Measurements from ENCODE around the gene SLC26A8. TPM values are rescaled to one million over a fixed set of nuclear protein-coding genes. Genes with fewer than 3 reads are reported as not detected.

The SLC26A8 gene
- total and polyA plus RNA-seq, 2 experiments from 2014 or later, result 0.37 TPM; not detected in 1

- Histone ChIP-seq H3K4me3 (no peak overlapping the region), H3K4me1 (ENCODE audit: low read depth) (no peaks in the 10 kb centered on the region), H3K27ac (no peak overlapping the region), H3K36me3 (no peaks in the 10 kb centered on the region), H3K27me3 (no peaks in the 10 kb centered on the region), H3K9me3 (ENCODE audit: low read depth) (no peaks in the 10 kb centered on the region)
- TF ChIP-seq CTCF (IDR thresholded peaks at IDR 0.05; ENCODE audit: low read depth, low read length), result no peak
- peak in 1 of 2 donors; percentile 19 for DNase-seq (ENCODE audit: low read depth in 1 of 2, low spot score in 1 of 2)
Measured at GRCh38 chr6:35894776-35895175, 129.7 kb downstream of the SLC26A8 start.

Other genes starting within 250 kb of the SLC26A8 start
- not detected in 2 replicates for gene CLPSL2, start 248.0 kb downstream of the SLC26A8 start, total RNA-seq
- 1.2 TPM in 1 of 2 replicates, not detected in the other for gene CLPSL2, start 248.0 kb downstream of the SLC26A8 start, polyA plus RNA-seq
- gene CLPSL1, start 243.6 kb downstream of the SLC26A8 start, total RNA-seq, result not detected in 2 replicates
- gene CLPSL1, start 243.6 kb downstream of the SLC26A8 start, polyA plus RNA-seq, result not detected in 2 replicates
- not detected in 2 replicates for gene CLPS, start 227.3 kb downstream of the SLC26A8 start, total RNA-seq
- not detected in 2 replicates for gene CLPS, start 227.3 kb downstream of the SLC26A8 start, polyA plus RNA-seq
- not detected in 2 replicates for gene LHFPL5, start 219.3 kb downstream of the SLC26A8 start, total RNA-seq
- gene LHFPL5, start 219.3 kb downstream of the SLC26A8 start, polyA plus RNA-seq, result not detected in 2 replicates
- 52.0 and 54.5 TPM in 2 replicates for gene SRPK1, start 103.5 kb downstream of the SLC26A8 start, total RNA-seq
- 37.6 and 50.6 TPM in 2 replicates for gene SRPK1, start 103.5 kb downstream of the SLC26A8 start, polyA plus RNA-seq
- 62.2 and 96.2 TPM in 2 replicates for gene MAPK14, start 3.2 kb upstream of the SLC26A8 start, total RNA-seq
- 41.6 and 61.6 TPM in 2 replicates for gene MAPK14, start 3.2 kb upstream of the SLC26A8 start, polyA plus RNA-seq
- gene MAPK13, start 105.9 kb upstream of the SLC26A8 start, total RNA-seq, result 1.7 and 2.3 TPM in 2 replicates
- 1.1 and 3.8 TPM in 2 replicates for gene MAPK13, start 105.9 kb upstream of the SLC26A8 start, polyA plus RNA-seq
- gene BRPF3, start 172.1 kb upstream of the SLC26A8 start, total RNA-seq, result 17.3 and 22.3 TPM in 2 replicates
- gene BRPF3, start 172.1 kb upstream of the SLC26A8 start, polyA plus RNA-seq, result 9.4 and 15.9 TPM in 2 replicates
- gene PNPLA1, start 245.4 kb upstream of the SLC26A8 start, total RNA-seq, result not detected in 2 replicates
- not detected in 2 replicates for gene PNPLA1, start 245.4 kb upstream of the SLC26A8 start, polyA plus RNA-seq